ENCODE data around the gene PUS1.

DNA sequence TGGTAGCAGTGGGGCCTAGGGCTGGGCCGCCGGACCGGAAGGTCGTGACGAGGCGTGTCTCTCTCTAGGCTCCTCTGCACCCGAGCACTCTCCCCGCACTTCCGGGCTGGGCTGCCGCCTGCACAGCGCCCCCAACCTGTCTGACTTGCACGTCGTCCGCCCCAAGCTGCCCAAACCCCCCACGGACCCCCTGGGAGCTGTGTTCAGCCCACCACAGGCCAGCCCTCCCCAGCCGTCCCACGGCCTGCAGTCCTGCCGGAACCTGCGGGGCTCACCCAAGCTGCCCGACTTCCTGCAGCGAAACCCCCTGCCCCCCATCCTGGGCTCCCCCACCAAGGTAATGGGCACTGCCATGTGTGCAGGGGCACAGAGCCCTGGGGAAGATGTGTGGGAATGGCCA is 13.3 kb upstream of the PUS1 start:
- TF ChIP-seq, protein P1, sequence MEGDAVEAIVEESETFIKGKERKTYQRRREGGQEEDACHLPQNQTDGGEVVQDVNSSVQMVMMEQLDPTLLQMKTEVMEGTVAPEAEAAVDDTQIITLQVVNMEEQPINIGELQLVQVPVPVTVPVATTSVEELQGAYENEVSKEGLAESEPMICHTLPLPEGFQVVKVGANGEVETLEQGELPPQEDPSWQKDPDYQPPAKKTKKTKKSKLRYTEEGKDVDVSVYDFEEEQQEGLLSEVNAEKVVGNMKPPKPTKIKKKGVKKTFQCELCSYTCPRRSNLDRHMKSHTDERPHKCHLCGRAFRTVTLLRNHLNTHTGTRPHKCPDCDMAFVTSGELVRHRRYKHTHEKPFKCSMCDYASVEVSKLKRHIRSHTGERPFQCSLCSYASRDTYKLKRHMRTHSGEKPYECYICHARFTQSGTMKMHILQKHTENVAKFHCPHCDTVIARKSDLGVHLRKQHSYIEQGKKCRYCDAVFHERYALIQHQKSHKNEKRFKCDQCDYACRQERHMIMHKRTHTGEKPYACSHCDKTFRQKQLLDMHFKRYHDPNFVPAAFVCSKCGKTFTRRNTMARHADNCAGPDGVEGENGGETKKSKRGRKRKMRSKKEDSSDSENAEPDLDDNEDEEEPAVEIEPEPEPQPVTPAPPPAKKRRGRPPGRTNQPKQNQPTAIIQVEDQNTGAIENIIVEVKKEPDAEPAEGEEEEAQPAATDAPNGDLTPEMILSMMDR (IDR thresholded peaks at IDR 0.05; ENCODE audit: poor library complexity) = no peak
- TF ChIP-seq EZH2 (IDR thresholded peaks at IDR 0.05; ENCODE audit: borderline replicate concordance) = no peak
- no peak for TF ChIP-seq EZH2phosphoT487 (IDR thresholded peaks at IDR 0.05; ENCODE audit: low read depth, severe bottlenecking, unreplicated experiment)

Measured in hepatocyte (in vitro differentiated cells).